Neural progenitor cell (in vitro differentiated cells): ENCODE data around the gene CASP6.

Experiments used
- EZH2 ChIP-seq: fragments of 200-600 bp; sonication (generic); IDR thresholded peaks from 2 replicates; pipeline ENCODE4 v1.6.1; 2017; ENCODE audit warnings: antibody characterized with exemption, mild to moderate bottlenecking, moderate library complexity
- TF ChIP-seq, protein P1 (sequence below): fragments of 200-600 bp; sonication (generic); IDR thresholded peaks from 2 replicates; pipeline ENCODE4 v1.5.1; 2017; ENCODE audit warnings: antibody characterized with exemption, mild to moderate bottlenecking

DNA sequence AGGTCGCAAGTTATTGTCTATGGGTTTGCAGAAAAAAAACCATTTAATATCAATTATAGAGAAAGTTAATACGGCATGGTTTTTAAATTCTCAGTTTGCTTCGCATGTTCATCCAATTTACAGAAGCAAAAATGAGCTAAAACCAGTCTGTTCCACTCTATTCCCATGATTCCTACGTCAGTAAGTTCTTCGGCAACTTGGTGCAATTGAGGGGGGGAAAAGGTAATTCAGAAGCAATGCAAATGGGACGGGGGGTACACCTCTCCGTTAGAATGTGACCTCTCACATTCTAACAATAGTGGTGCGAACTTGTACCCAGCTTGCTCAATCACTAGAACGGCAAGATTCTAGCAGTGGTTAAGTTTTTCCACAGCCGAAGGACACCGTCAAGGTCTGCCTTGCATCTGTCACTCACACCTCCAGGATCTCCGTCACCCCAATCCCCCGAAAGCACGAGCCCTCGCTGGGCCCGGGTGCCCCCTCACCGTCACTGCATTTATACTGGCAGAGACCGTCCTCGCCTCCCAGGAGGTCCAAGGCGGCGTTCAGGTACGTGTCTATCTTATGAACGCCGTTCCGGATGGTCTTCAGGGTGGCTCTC is 26.0 kb upstream of the CASP6 start:
- TF ChIP-seq, protein P1, sequence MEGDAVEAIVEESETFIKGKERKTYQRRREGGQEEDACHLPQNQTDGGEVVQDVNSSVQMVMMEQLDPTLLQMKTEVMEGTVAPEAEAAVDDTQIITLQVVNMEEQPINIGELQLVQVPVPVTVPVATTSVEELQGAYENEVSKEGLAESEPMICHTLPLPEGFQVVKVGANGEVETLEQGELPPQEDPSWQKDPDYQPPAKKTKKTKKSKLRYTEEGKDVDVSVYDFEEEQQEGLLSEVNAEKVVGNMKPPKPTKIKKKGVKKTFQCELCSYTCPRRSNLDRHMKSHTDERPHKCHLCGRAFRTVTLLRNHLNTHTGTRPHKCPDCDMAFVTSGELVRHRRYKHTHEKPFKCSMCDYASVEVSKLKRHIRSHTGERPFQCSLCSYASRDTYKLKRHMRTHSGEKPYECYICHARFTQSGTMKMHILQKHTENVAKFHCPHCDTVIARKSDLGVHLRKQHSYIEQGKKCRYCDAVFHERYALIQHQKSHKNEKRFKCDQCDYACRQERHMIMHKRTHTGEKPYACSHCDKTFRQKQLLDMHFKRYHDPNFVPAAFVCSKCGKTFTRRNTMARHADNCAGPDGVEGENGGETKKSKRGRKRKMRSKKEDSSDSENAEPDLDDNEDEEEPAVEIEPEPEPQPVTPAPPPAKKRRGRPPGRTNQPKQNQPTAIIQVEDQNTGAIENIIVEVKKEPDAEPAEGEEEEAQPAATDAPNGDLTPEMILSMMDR, result no peak
- no peak for TF ChIP-seq EZH2
